H7 (cell line): ENCODE measurements around the gene NUDT4. TPM values are rescaled to one million over a fixed set of nuclear protein-coding genes. Genes with fewer than 3 reads are reported as not detected.
"Not testable (repeated sequence)": the region's sequence is repeated elsewhere in the genome, so short reads cannot be mapped to it uniquely, and the experiment has no call there.

Experiments used
- DNase-seq: peaks from one replicate; pipeline ENCODE4 v3.0.0; 2012
- H3K27me3 ChIP-seq: 2 replicates; pipeline ENCODE4 v1.6.0; 2011; ENCODE audit warnings: mild to moderate bottlenecking, low read length; ENCODE audit not compliant: control insufficient read depth, insufficient read depth
- H3K36me3 ChIP-seq: replicated peaks from 2 replicates; pipeline ENCODE4 v1.5.1; 2011; ENCODE audit warnings: low read length; ENCODE audit not compliant: control insufficient read depth, insufficient read depth
- H3K4me3 ChIP-seq: 2 replicates; pipeline ENCODE4 v1.5.1; 2011; ENCODE audit warnings: low read depth, mild to moderate bottlenecking, control low read depth, low read length, moderate library complexity; ENCODE audit not compliant: insufficient read depth
- total RNA-seq: library from RNA; depleted of rRNA; stranded (reverse); fragments of >200 nt; shearing (Covaris generic); gene quantifications from 2 replicates; pipeline ENCODE4 v1.2.3, GENCODE V29; 2014

Gene NUDT4
- total RNA-seq, 1 experiment from 2014 or later, result 73.2 TPM

GRCh38 chr12:93378998-93379325 lies 1.2 kb downstream of the NUDT4 start:
- no peak for DNase-seq
- Histone ChIP-seq H3K27me3 (no peaks in the 10 kb centered on the region), H3K4me3 (peak overlapping the region; percentile 86), H3K36me3 (no peaks in the 10 kb centered on the region)

GRCh38 chr12:93379326-93379980 lies 1.7 kb downstream of the NUDT4 start:
- no peaks in the 10 kb centered on the region for H3K27me3 ChIP-seq
- H3K36me3 ChIP-seq, result no peaks in the 10 kb centered on the region
- DNase-seq, result no peak
- H3K4me3 ChIP-seq, result peak overlapping the region; percentile 86

GRCh38 chr12:93379981-93380361 lies 2.2 kb downstream of the NUDT4 start:
- no peaks in the 10 kb centered on the region for H3K36me3 ChIP-seq
- H3K4me3 ChIP-seq, result peak overlapping the region; percentile 86
- no peak for DNase-seq
- no peaks in the 10 kb centered on the region for H3K27me3 ChIP-seq

- Histone ChIP-seq H3K4me3 (peak overlapping the region; percentile 86), H3K27me3 (no peaks in the 10 kb centered on the region), H3K36me3 (no peaks in the 10 kb centered on the region)
- no peak for DNase-seq
These were observed 2.9 kb downstream of the NUDT4 start for GRCh38 chr12:93380480-93381121.

GRCh38 chr12:93381161-93381975 lies 3.6 kb downstream of the NUDT4 start:
- no peaks in the 10 kb centered on the region for H3K36me3 ChIP-seq
- no peak for DNase-seq

GRCh38 chr12:93381976-93382437 lies 4.3 kb downstream of the NUDT4 start:
- not testable (repeated sequence) for H3K36me3 ChIP-seq, DNase-seq, H3K4me3 ChIP-seq, H3K27me3 ChIP-seq

More at GRCh38 chr12:93381161-93381975, 3.6 kb downstream of the NUDT4 start:
- Histone ChIP-seq H3K4me3 (peak overlapping the region; percentile 86; the same call in 1 of the 2 replicates), H3K27me3 (no peaks in the 10 kb centered on the region)

GRCh38 chr12:93387780-93388179 lies 10.1 kb downstream of the NUDT4 start:
- Histone ChIP-seq H3K36me3 (peaks cover 4% of the 10 kb centered on the region; the same call in 1 of the 2 replicates), H3K4me3 (no peak overlapping the region), H3K27me3 (no peaks in the 10 kb centered on the region)
- DNase-seq, result no peak

GRCh38 chr12:93390031-93390430 lies 12.3 kb downstream of the NUDT4 start:
- peaks cover 4% of the 10 kb centered on the region; the same call in 1 of the 2 replicates for H3K36me3 ChIP-seq
- no peak for DNase-seq
- H3K27me3 ChIP-seq, result no peaks in the 10 kb centered on the region
- no peak overlapping the region for H3K4me3 ChIP-seq

- H3K36me3 ChIP-seq, result peaks cover 4% of the 10 kb centered on the region; the same call in 1 of the 2 replicates
- DNase-seq, result no peak
- H3K4me3 ChIP-seq, result no peak overlapping the region
- H3K27me3 ChIP-seq, result no peaks in the 10 kb centered on the region
These were observed 13.0 kb downstream of the NUDT4 start for GRCh38 chr12:93390549-93391297.

- peaks cover 9% of the 10 kb centered on the region for H3K36me3 ChIP-seq
- no peak for DNase-seq
- H3K4me3 ChIP-seq, result no peak overlapping the region
- no peaks in the 10 kb centered on the region for H3K27me3 ChIP-seq
These were observed 15.7 kb downstream of the NUDT4 start for GRCh38 chr12:93393425-93393824.

GRCh38 chr12:93397412-93397811 lies 19.7 kb downstream of the NUDT4 start:
- Histone ChIP-seq H3K27me3 (no peaks in the 10 kb centered on the region), H3K4me3 (no peak overlapping the region), H3K36me3 (peaks cover 9% of the 10 kb centered on the region)
- no peak for DNase-seq

- H3K27me3 ChIP-seq, H3K36me3 ChIP-seq, DNase-seq, H3K4me3 ChIP-seq: not testable (repeated sequence)
These were observed 21.6 kb downstream of the NUDT4 start for GRCh38 chr12:93399183-93399863.

- no peaks in the 10 kb centered on the region for H3K27me3 ChIP-seq
- peaks cover 3% of the 10 kb centered on the region for H3K36me3 ChIP-seq
- DNase-seq, result no peak
- H3K4me3 ChIP-seq, result no peak overlapping the region
These were observed 24.9 kb downstream of the NUDT4 start for GRCh38 chr12:93402333-93403311.
